Measurements from ENCODE around the gene ETS1. TPM values are rescaled to one million over a fixed set of nuclear protein-coding genes. Genes with fewer than 3 reads are reported as not detected.

ETS1 gene
- total RNA-seq, 1 experiment from 2014 or later = 82.0 TPM

- no peak for TF ChIP-seq CTCF (IDR thresholded peaks at IDR 0.05; ENCODE audit: unreplicated experiment)
- POLR2A ChIA-PET = interaction anchor here (0.6 to 1.7 kb wide), 10 partner anchors 10 to 96 kb away, joined by 3 to 5 read pairs (median 4); no protein-coding TSS in a partner anchor
- no peaks in the 10 kb centered on the region for H3K27me3 Mint-ChIP-seq (ENCODE audit: insufficient read depth, unreplicated experiment)
- DNase-seq (ENCODE audit: unreplicated experiment) = peak; percentile 83
- H3K36me3 Mint-ChIP-seq (ENCODE audit: insufficient read depth, unreplicated experiment) = peaks cover 42% of the 10 kb centered on the region
- no peaks in the 10 kb centered on the region for H3K9me3 Mint-ChIP-seq (ENCODE audit: unreplicated experiment)
- no peak overlapping the region for H3K27ac Mint-ChIP-seq (ENCODE audit: low read depth, unreplicated experiment)
- no peak overlapping the region for H3K4me3 Mint-ChIP-seq (ENCODE audit: unreplicated experiment)
- CTCF ChIA-PET = interaction anchor here (0.9 to 1.6 kb wide), 4 partner anchors 23 to 323 kb away, joined by 4 to 8 read pairs (median 5); no protein-coding TSS in a partner anchor
- intact Hi-C loops (cut with micrococcal nuclease) = no loop called here
- peaks cover 39% of the 10 kb centered on the region for H3K4me1 Mint-ChIP-seq (ENCODE audit: insufficient read depth, unreplicated experiment)
- BruUV-seq (replicated peaks) = no TSS peak
Observed at GRCh38 chr11:128481135-128481534, 106.2 kb downstream of the ETS1 start.

DNA sequence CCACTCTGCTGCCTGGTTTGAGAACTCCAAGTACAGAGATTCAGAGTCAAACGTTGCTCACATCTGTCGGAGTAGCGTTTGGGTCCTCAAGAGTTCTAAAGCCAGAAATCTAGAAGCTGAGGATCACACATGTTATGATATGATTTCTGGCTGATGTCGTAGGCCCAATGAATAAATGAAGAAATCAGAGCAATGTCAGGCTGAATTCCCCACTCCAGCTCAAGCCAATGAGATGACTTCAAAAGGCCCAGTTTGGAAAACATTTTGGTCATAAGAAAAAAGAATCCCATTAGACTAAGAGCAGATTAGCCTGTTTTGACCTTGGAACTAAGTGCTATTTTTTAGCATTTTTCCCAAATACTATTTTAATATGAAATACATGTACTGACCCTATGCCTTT is 106.7 kb downstream of the ETS1 start:
- no peaks in the 10 kb centered on the region for H3K9me3 Mint-ChIP-seq (ENCODE audit: unreplicated experiment)
- no peak for DNase-seq (ENCODE audit: unreplicated experiment)
- ChIA-PET CTCF (interaction anchor here (0.7 to 1.6 kb wide), 6 partner anchors 14 to 323 kb away, joined by 4 to 8 read pairs (median 4); no protein-coding TSS in a partner anchor), POLR2A (interaction anchor here (1.1 to 1.7 kb wide), 9 partner anchors 11 to 71 kb away, joined by 3 to 5 read pairs (median 4); no protein-coding TSS in a partner anchor)
- no peak for TF ChIP-seq CTCF (IDR thresholded peaks at IDR 0.05; ENCODE audit: unreplicated experiment)
- peak overlapping the region; percentile 54 for H3K27ac Mint-ChIP-seq (ENCODE audit: low read depth, unreplicated experiment)
- BruUV-seq (replicated peaks) = no TSS peak
- no peak overlapping the region for H3K4me3 Mint-ChIP-seq (ENCODE audit: unreplicated experiment)
- intact Hi-C loops (cut with micrococcal nuclease) = no loop called here
- peaks cover 40% of the 10 kb centered on the region for H3K36me3 Mint-ChIP-seq (ENCODE audit: insufficient read depth, unreplicated experiment)
- no peaks in the 10 kb centered on the region for H3K27me3 Mint-ChIP-seq (ENCODE audit: insufficient read depth, unreplicated experiment)
- peaks cover 39% of the 10 kb centered on the region for H3K4me1 Mint-ChIP-seq (ENCODE audit: insufficient read depth, unreplicated experiment)

GRCh38 chr11:128480066-128480465 is 107.3 kb downstream of the ETS1 start:
- intact Hi-C loops (cut with micrococcal nuclease) = no loop called here
- CTCF ChIA-PET = interaction anchor here (0.7 to 1.6 kb wide), 6 partner anchors 15 to 322 kb away, joined by 4 to 8 read pairs (median 4); no protein-coding TSS in a partner anchor

DNA sequence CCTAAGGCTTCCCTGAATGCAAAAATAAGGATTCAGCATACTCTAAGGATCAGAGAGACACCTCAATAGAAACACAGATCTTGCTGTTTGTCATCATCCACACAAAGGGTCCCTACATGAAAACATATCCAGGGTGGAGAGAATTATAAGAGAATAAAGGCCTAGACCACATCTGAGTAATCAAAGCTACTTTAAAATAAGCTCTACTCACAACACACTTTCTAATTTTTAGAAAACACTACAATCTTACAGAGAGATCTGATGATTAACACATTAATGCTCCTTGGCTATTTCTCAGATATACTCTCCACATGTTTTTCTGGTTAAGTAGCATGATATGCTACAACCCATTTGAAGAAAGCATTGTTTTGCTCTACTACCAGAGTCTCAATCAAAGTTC is 108.2 kb downstream of the ETS1 start:
- no TSS peak for BruUV-seq (replicated peaks)
- intact Hi-C loops (cut with micrococcal nuclease) = no loop called here
- ChIA-PET CTCF (interaction anchor here (0.6 to 1.1 kb wide), 2 partner anchors 80 to 307 kb away, joined by 3 read pairs; no protein-coding TSS in a partner anchor), POLR2A (no interaction called here)
- H3K4me1 Mint-ChIP-seq (ENCODE audit: insufficient read depth, unreplicated experiment) = peaks cover 48% of the 10 kb centered on the region
- H3K36me3 Mint-ChIP-seq (ENCODE audit: insufficient read depth, unreplicated experiment) = peaks cover 28% of the 10 kb centered on the region
- no peak overlapping the region for H3K4me3 Mint-ChIP-seq (ENCODE audit: unreplicated experiment)
- DNase-seq (ENCODE audit: unreplicated experiment) = no peak
- no peaks in the 10 kb centered on the region for H3K9me3 Mint-ChIP-seq (ENCODE audit: unreplicated experiment)
- H3K27ac Mint-ChIP-seq (ENCODE audit: low read depth, unreplicated experiment) = peak overlapping the region; percentile 54
- TF ChIP-seq CTCF (IDR thresholded peaks at IDR 0.05; ENCODE audit: unreplicated experiment) = no peak
- H3K27me3 Mint-ChIP-seq (ENCODE audit: insufficient read depth, unreplicated experiment) = no peaks in the 10 kb centered on the region

More at GRCh38 chr11:128480066-128480465, 107.3 kb downstream of the ETS1 start:
- Mint-ChIP-seq H3K36me3 (ENCODE audit: insufficient read depth, unreplicated experiment) (peaks cover 35% of the 10 kb centered on the region), H3K27me3 (ENCODE audit: insufficient read depth, unreplicated experiment) (no peaks in the 10 kb centered on the region), H3K4me3 (ENCODE audit: unreplicated experiment) (no peak overlapping the region), H3K27ac (ENCODE audit: low read depth, unreplicated experiment) (peak overlapping the region; percentile 54), H3K4me1 (ENCODE audit: insufficient read depth, unreplicated experiment) (peaks cover 41% of the 10 kb centered on the region), H3K9me3 (ENCODE audit: unreplicated experiment) (no peaks in the 10 kb centered on the region)
- no peak for DNase-seq (ENCODE audit: unreplicated experiment)
- POLR2A ChIA-PET = interaction anchor here (1.4 to 1.7 kb wide), 5 partner anchors 12 to 70 kb away, joined by 3 to 5 read pairs (median 3); no protein-coding TSS in a partner anchor
- no TSS peak for BruUV-seq (replicated peaks)
- TF ChIP-seq CTCF (IDR thresholded peaks at IDR 0.05; ENCODE audit: unreplicated experiment) = no peak
